ENCODE measurements around the gene TIMM10.

Gene TIMM10

GRCh38 chr11:57513452-57513795, 17.1 kb downstream of the TIMM10 start:
- no peaks in the 10 kb centered on the region for H3K27me3 ChIP-seq (ENCODE audit: insufficient read depth, poor library complexity, severe bottlenecking)
- DNase-seq (ENCODE audit: low read depth in 1 of 2, low spot score in 1 of 2) = no peak
- TF ChIP-seq POLR2AphosphoS5 (IDR thresholded peaks at IDR 0.05; ENCODE audit: low read depth) = no peak
- TF ChIP-seq CTCF (IDR thresholded peaks at IDR 0.05; ENCODE audit: insufficient read depth, low read length) = no peak
- no peak for TF ChIP-seq SPI1 (IDR thresholded peaks at IDR 0.05; ENCODE audit: borderline replicate concordance, low read depth)
- no peak for TF ChIP-seq REST (IDR thresholded peaks at IDR 0.05; ENCODE audit: insufficient replicate concordance, low read depth)
- TF ChIP-seq GABPA (IDR thresholded peaks at IDR 0.05; ENCODE audit: low read depth) = no peak
- H3K4me3 ChIP-seq (replicated peaks; ENCODE audit: insufficient read depth, low read length) = peak overlapping the region; percentile 90
- H3K27ac ChIP-seq (replicated peaks) = peak overlapping the region; percentile 91

DNA sequence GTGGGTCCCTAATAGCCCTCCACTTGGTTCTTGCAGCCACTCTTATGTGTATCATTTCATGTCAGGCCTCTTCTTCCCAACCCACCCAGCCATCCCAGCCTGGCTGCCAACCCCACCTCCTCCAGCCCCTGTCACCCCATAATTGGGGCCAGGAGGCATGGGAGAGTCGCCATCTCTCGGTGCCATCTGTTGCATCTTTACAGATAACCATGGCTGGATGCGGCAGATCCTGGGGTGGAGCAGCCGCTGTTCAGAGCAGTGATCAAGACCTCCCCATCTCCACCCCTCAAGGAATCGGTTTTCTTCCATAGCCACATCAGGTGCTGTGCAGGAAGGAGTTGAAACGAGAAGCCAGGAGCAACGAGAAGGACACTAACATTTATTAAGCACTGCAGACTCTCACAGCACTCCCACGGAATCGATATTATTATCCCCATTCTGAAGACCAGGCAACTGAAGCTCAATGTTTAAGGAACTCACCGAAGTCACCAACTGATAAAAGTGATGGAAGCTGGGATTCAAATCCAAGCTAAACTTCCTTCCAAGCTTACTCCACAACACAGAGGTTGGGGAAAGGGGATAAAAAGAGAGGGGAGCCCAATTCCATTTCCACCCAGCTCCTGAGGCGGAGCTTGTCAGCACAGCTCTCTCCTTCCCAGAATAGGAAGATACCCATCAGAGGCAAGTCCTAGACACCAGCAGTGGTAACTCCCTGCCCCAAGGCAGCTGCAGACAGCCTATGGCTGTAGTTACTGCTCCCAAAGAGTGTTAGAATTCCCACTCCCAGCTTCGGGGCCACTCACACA, 17.7 kb downstream of the TIMM10 start:
- TF ChIP-seq POLR2AphosphoS5 (IDR thresholded peaks at IDR 0.05; ENCODE audit: low read depth) (no peak), CTCF (IDR thresholded peaks at IDR 0.05; ENCODE audit: insufficient read depth, low read length) (no peak), SPI1 (IDR thresholded peaks at IDR 0.05; ENCODE audit: borderline replicate concordance, low read depth) (no peak), REST (IDR thresholded peaks at IDR 0.05; ENCODE audit: insufficient replicate concordance, low read depth) (no peak), GABPA (IDR thresholded peaks at IDR 0.05; ENCODE audit: low read depth) (no peak)
- Histone ChIP-seq H3K4me3 (replicated peaks; ENCODE audit: insufficient read depth, low read length) (peak overlapping the region; percentile 90), H3K27ac (replicated peaks) (peak overlapping the region; percentile 91), H3K27me3 (ENCODE audit: insufficient read depth, poor library complexity, severe bottlenecking) (no peaks in the 10 kb centered on the region)
- DNase-seq (ENCODE audit: low read depth in 1 of 2, low spot score in 1 of 2) = no peak

- Histone ChIP-seq H3K27ac (replicated peaks) (no peak overlapping the region), H3K27me3 (ENCODE audit: insufficient read depth, poor library complexity, severe bottlenecking) (no peaks in the 10 kb centered on the region), H3K4me3 (replicated peaks; ENCODE audit: insufficient read depth, low read length) (no peak overlapping the region)
- TF ChIP-seq GABPA (IDR thresholded peaks at IDR 0.05; ENCODE audit: low read depth) (no peak), REST (IDR thresholded peaks at IDR 0.05; ENCODE audit: insufficient replicate concordance, low read depth) (no peak), CTCF (IDR thresholded peaks at IDR 0.05; ENCODE audit: insufficient read depth, low read length) (no peak)
- no peak for DNase-seq (ENCODE audit: low read depth in 1 of 2, low spot score in 1 of 2)
These were observed 18.7 kb downstream of the TIMM10 start for GRCh38 chr11:57511741-57512430.

Measured in HL-60 (cell line).